GM12878 (cell line): ENCODE data around the gene DHCR24. TPM values are rescaled to one million over a fixed set of nuclear protein-coding genes. Genes with fewer than 3 reads are reported as not detected.
A peak's percentile ranks its signal among the peaks of the same experiment; 100 is the strongest.

Experiments
- ATAC-seq: fragments of 200-7000 bp; cut with Tn5 transposase; 3 replicates; pipeline ENCODE4 v1.9.1; 2020; ENCODE audit warnings: mild to moderate bottlenecking, moderate library complexity
- BruUV-seq: library from RNA; stranded (reverse); fragments of 400-500 nt; replicated peaks from 2 replicates; lab custom pipeline; 2021; lab: Mats Ljungman, UMichigan
- CTCF ChIA-PET: fragments of 300-600 bp; sonication (Branson Sonifier 250); formaldehyde crosslinking; extraction: SDS; loops from one replicate; lab custom pipeline; 2021; ENCODE audit warnings: inconsistent platforms; lab: Yijun Ruan, JAX
- POLR2A ChIA-PET: fragments of 350-600 bp; formaldehyde crosslinking; extraction: SDS; loops from one replicate; lab custom pipeline; 2021; ENCODE audit warnings: inconsistent platforms; lab: Charles Lee
- RAD21 ChIA-PET: fragments of 300-600 bp; sonication (Branson Sonifier 250); formaldehyde crosslinking; loops from one replicate; lab custom pipeline; 2023; ENCODE audit warnings: antibody characterized with exemption; ENCODE audit not compliant: unreplicated experiment; lab: Charles Lee
- SMC1A ChIA-PET: fragments of 300-600 bp; sonication (Branson Sonifier 250); formaldehyde crosslinking; loops from one replicate; lab custom pipeline; 2023; ENCODE audit not compliant: unreplicated experiment, uncharacterized antibody; lab: Charles Lee
- DNase-seq: peaks from one replicate; pipeline ENCODE4 v3.0.0-alpha.2; 2011; ENCODE audit warnings: low read depth, low spot score
- FAIRE-seq: peaks from 3 replicates; lab custom pipeline; 2011; peaks lifted over from hg19 to GRCh38; lab: Jason Lieb, UNC
- H2AFZ ChIP-seq: 2 replicates; pipeline ENCODE4 v1.6.0; 2011; ENCODE audit warnings: low read depth, low read length, control low read depth; ENCODE audit not compliant: control insufficient read depth
- H3K27ac ChIP-seq: 2 replicates; pipeline ENCODE4 v1.5.1; 2011; ENCODE audit warnings: control low read depth; ENCODE audit not compliant: control insufficient read depth, insufficient read depth
- H3K27me3 ChIP-seq, 2 experiments: replicated peaks in 1 of 2; 2 replicates each; pipeline versions ENCODE4 v1.6.0 to v1.6.1; 2011; ENCODE audit warnings: low read length in 1 of 2; ENCODE audit not compliant: control insufficient read depth in 2 of 2, insufficient read depth in 2 of 2
- H3K36me3 ChIP-seq, 2 experiments: 2 replicates each; pipeline ENCODE4 v1.5.1; 2011; ENCODE audit warnings: low read length in 1 of 2; ENCODE audit not compliant: control insufficient read depth in 2 of 2, insufficient read depth in 2 of 2
- H3K4me1 ChIP-seq: 2 replicates; pipeline ENCODE4 v1.6.1; 2011; ENCODE audit warnings: mild to moderate bottlenecking, low read length, moderate library complexity, mixed read lengths; ENCODE audit not compliant: control insufficient read depth, insufficient read depth
- H3K4me2 ChIP-seq: 2 replicates; pipeline ENCODE4 v1.6.0; 2011; ENCODE audit warnings: control low read depth; ENCODE audit not compliant: control insufficient read depth, insufficient read depth
- H3K4me3 ChIP-seq: fragments of 200-600 bp; sonication (generic); 2 replicates; pipeline ENCODE4 v1.5.1; 2016
- H3K79me2 ChIP-seq: 2 replicates; pipeline ENCODE4 v1.6.0; 2011; ENCODE audit warnings: low read length; ENCODE audit not compliant: control insufficient read depth, insufficient read depth
- H3K9ac ChIP-seq: 2 replicates; pipeline ENCODE4 v1.8.0; 2011; ENCODE audit warnings: low read length, control low read depth, mixed read lengths; ENCODE audit not compliant: control insufficient read depth, insufficient read depth
- H3K9me3 ChIP-seq: replicated peaks from 3 replicates; pipeline ENCODE4 v1.5.1; 2011; ENCODE audit warnings: mild to moderate bottlenecking, low read length; ENCODE audit not compliant: control insufficient read depth, insufficient read depth
- H4K20me1 ChIP-seq: 2 replicates; pipeline ENCODE4 v1.6.0; 2011; ENCODE audit not compliant: control insufficient read depth, insufficient read depth
- BRCA1 ChIP-seq: IDR thresholded peaks from 2 replicates; pipeline ENCODE4 v1.6.1; 2011; ENCODE audit warnings: low read depth, low read length, improper control_type of control experiment
- CBX3 ChIP-seq: fragments of 200-600 bp; sonication (generic); IDR thresholded peaks from 2 replicates; pipeline ENCODE4 v1.6.1; 2016; ENCODE audit warnings: low read depth, borderline replicate concordance
- CBX5 ChIP-seq: sonication (generic); IDR thresholded peaks from 2 replicates; pipeline ENCODE4 v1.6.1; 2016; ENCODE audit warnings: low read depth, moderate library complexity, mild to moderate bottlenecking, inconsistent platforms
- CHD4 ChIP-seq: fragments of 200-600 bp; sonication (generic); IDR thresholded peaks from 2 replicates; pipeline ENCODE4 v1.6.1; 2016; ENCODE audit warnings: mild to moderate bottlenecking
- CREM ChIP-seq: IDR thresholded peaks from 2 replicates; pipeline ENCODE4 v1.6.1; 2014; ENCODE audit warnings: antibody characterized with exemption, low read depth
- GATAD2B ChIP-seq: fragments of 450-650 bp; conservative IDR thresholded peaks from 2 replicates; pipeline ENCODE4 v1.6.1; 2017; ENCODE audit warnings: low read depth, mild to moderate bottlenecking, moderate library complexity
- IKZF1 ChIP-seq: fragments of 450-650 bp; conservative IDR thresholded peaks from 2 replicates; pipeline ENCODE4 v1.6.1; 2017; ENCODE audit warnings: antibody characterized with exemption, mild to moderate bottlenecking
- JUNB ChIP-seq: IDR thresholded peaks from 2 replicates; pipeline ENCODE4 v1.6.1; 2016; ENCODE audit warnings: antibody characterized with exemption, mild to moderate bottlenecking
- KLF5 ChIP-seq: fragments of 450-650 bp; IDR thresholded peaks from 2 replicates; pipeline ENCODE4 v1.6.1; 2014; ENCODE audit warnings: mild to moderate bottlenecking; ENCODE audit not compliant: partially characterized antibody
- NFXL1 ChIP-seq: fragments of 450-650 bp; IDR thresholded peaks from 2 replicates; pipeline ENCODE4 v1.6.1; 2017; ENCODE audit warnings: antibody characterized with exemption, mild to moderate bottlenecking, borderline replicate concordance
- RAD21 ChIP-seq: IDR thresholded peaks from 2 replicates; pipeline ENCODE4 v1.6.1; 2011; ENCODE audit warnings: mild to moderate bottlenecking, low read depth, low read length, moderate library complexity; ENCODE audit not compliant: insufficient read depth
- RELA ChIP-seq: fragments of 450-650 bp; IDR thresholded peaks from 2 replicates; pipeline ENCODE4 v1.8.0; 2014; ENCODE audit warnings: borderline replicate concordance; ENCODE audit not compliant: partially characterized antibody
- SMAD5 ChIP-seq: IDR thresholded peaks from 2 replicates; pipeline ENCODE4 v1.6.1; 2016; ENCODE audit warnings: antibody characterized with exemption, low read depth
- SREBF2 ChIP-seq: IDR thresholded peaks from 2 replicates; pipeline ENCODE4 v1.6.1; 2012; ENCODE audit warnings: mild to moderate bottlenecking, low read length
- TAF1 ChIP-seq: IDR thresholded peaks from 2 replicates; pipeline ENCODE4 v1.6.1; 2011; ENCODE audit warnings: mild to moderate bottlenecking, low read depth, low read length, borderline replicate concordance
- ZBTB4 ChIP-seq: fragments of 450-650 bp; formaldehyde crosslinking; IDR thresholded peaks from 2 replicates; pipeline ENCODE4 v1.4.0; 2022; ENCODE audit warnings: mild to moderate bottlenecking, moderate library complexity
- WGBS: methylation state at CpG from one replicate; pipeline ENCODE4 v1.1.6; 2016; ENCODE audit warnings: low lambda C conversion rate; ENCODE audit not compliant: insufficient replicate concordance, insufficient coverage; ENCODE audit errors: missing lambda C conversion rate; 5-methylcytosine and 5-hydroxymethylcytosine counted together
- in situ Hi-C: fragments of 300-500 bp; cut with MboI; formaldehyde crosslinking; loops from 9 replicates; pipeline ENCODE4 v1.14.3; 2018; ENCODE audit warnings: mixed read lengths
- intact Hi-C: fragments of 100-400 bp; cut with micrococcal nuclease; formaldehyde crosslinking; loops from one replicate; pipeline ENCODE4 v1.14.2; 2022; ENCODE audit not compliant: unreplicated experiment
- polyA plus RNA-seq, 11 experiments: library from polyadenylated mRNA; depleted of rRNA in 4 of 11; unstranded in 6 of 11; stranded (reverse) in 5 of 11; fragments of >200 nt; fragmentation: Nextera tagmentation in 4 of 11; fragmentation: Illumina TruSeq in 1 of 11; extraction: Ambion mirVana in 4 of 11; extraction: Trizol in 1 of 11; gene quantifications; 1 replicate in 1 of 11; 2 replicates in 10 of 11; pipeline versions ENCODE4 v1.2.1 to v1.2.3, GENCODE V29; 2011 to 2016; ENCODE audit warnings: inconsistent platforms in 2 of 11, missing spikeins in 2 of 11, low read depth in 1 of 11
- total RNA-seq, 4 experiments: library from RNA; depleted of rRNA in 3 of 4; stranded (reverse); fragments of >200 nt in 3 of 4; fragmentation: Illumina TruSeq in 1 of 4; extraction: Trizol in 1 of 4; gene quantifications; 2 replicates each; pipeline versions ENCODE4 v1.2.1 to v1.2.3, GENCODE V29; 2013 to 2021
- TF ChIP-seq, protein P1 (sequence below): fragments of 450-650 bp; IDR thresholded peaks from 2 replicates; pipeline ENCODE4 v1.6.1; 2016; ENCODE audit warnings: mild to moderate bottlenecking, moderate library complexity, borderline replicate concordance

The DHCR24 gene
- total and polyA plus RNA-seq, 10 of the 15 experiments (the other 5 are each of a cell fraction or from before 2014, with no cell fraction given): 23.3 to 169 (median 120) TPM

DNA sequence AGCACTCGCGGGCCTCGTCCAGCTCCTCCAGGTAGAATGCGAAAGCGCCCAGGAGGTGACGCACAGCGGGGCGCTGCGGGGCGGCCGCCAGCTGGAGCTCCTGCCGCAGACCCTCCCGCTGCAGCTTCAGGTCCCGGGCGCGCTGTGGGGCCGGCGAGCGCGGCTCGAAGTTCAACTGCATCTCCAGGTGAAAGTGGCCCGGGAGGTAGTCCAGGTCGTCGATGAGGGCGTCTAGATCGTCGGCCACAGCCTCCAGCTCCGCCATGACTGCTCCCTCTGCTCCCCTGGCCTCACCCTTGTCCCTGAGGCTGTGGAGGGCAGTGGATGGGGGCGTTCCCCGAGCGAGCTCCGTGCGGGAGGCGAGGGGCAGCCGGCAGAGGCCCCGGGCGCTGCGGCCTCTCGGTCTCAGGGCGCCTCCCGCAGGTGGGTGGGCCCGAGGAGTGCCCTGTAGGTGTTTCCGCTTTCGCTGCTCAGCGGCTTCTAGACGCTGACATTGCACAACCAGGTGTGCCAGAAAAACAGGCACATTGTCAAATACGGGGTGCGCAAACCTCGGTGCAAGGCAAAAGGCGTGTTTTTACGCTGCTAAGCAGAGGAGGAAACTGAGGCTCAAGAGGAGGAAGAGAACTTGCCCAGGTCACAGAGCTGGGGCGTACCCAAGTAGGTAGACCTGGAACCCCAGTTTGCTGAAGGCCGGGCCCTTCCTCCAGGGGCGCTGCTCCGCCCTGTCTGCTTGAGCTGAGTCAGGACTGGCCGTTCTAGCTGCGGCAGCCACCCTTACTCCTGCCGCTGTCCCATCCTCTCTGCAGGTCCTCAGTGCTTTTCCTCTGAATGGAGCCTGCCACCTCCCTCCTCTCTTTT is 85.9 kb downstream of the DHCR24 start, which contains the start of gene TTC22:
Gene TTC22 (minus strand): TSS at position 425 of the 861 bp plus-strand sequence. CDS start 160 bp downstream, at position 265.
- H3K9ac ChIP-seq: peak within 1 kb of the TSS; percentile 51
- in situ Hi-C loops: no loop called here
- CTCF ChIA-PET: interaction anchor here (0.6 to 6.5 kb wide), 32 partner anchors 8 to 940 kb away, joined by 3 to 60 read pairs (median 4); partner anchors contain the start of genes PARS2 and TTC4
- FAIRE-seq (no peak), DNase-seq (peak; percentile 35), ATAC-seq (peak; percentile 87)
- H3K79me2 ChIP-seq: no peaks in the 10 kb centered on the region
- H3K4me3 ChIP-seq: peak within 1 kb of the TSS; percentile 72
- H3K4me1 ChIP-seq: peaks cover 37% of the 10 kb centered on the region
- WGBS: 2% methylated on average over 58 of the region's 58 CpGs
- intact Hi-C loops: loop anchor here (2.0 to 5.0 kb wide), 2 partner anchors 36 to 749 kb away; partner anchors contain the start of genes PARS2, TCEANC2 and TMEM59
- POLR2A ChIA-PET: interaction anchor here (0.8 to 1.2 kb wide), 2 partner anchors 36 to 86 kb away, joined by 3 read pairs; partner anchors contain the start of gene TTC4
- no TSS peak for BruUV-seq
- no peaks in the 10 kb centered on the region for H4K20me1 ChIP-seq
- H3K27ac ChIP-seq: no peak within 1 kb of the TSS; the same call in 1 of the 2 replicates
- H2AFZ ChIP-seq: peak within 1 kb of the TSS; percentile 99
- SMC1A ChIA-PET: interaction anchor here (0.7 to 2.4 kb wide), 10 partner anchors 9 to 312 kb away, joined by 3 to 14 read pairs (median 4); no protein-coding TSS in a partner anchor
- no peaks in the 10 kb centered on the region for H3K27me3 ChIP-seq
- peak within 1 kb of the TSS; percentile 78 for H3K4me2 ChIP-seq
- no peaks in the 10 kb centered on the region for H3K36me3 ChIP-seq
- no peaks in the 10 kb centered on the region for H3K9me3 ChIP-seq
- RAD21 ChIA-PET: interaction anchor here (0.8 to 2.1 kb wide), 10 partner anchors 9 to 144 kb away, joined by 3 to 12 read pairs (median 5); partner anchors contain the start of gene TTC4
- TF ChIP-seq CREM: peak; percentile 43
- TF ChIP-seq, protein P1, sequence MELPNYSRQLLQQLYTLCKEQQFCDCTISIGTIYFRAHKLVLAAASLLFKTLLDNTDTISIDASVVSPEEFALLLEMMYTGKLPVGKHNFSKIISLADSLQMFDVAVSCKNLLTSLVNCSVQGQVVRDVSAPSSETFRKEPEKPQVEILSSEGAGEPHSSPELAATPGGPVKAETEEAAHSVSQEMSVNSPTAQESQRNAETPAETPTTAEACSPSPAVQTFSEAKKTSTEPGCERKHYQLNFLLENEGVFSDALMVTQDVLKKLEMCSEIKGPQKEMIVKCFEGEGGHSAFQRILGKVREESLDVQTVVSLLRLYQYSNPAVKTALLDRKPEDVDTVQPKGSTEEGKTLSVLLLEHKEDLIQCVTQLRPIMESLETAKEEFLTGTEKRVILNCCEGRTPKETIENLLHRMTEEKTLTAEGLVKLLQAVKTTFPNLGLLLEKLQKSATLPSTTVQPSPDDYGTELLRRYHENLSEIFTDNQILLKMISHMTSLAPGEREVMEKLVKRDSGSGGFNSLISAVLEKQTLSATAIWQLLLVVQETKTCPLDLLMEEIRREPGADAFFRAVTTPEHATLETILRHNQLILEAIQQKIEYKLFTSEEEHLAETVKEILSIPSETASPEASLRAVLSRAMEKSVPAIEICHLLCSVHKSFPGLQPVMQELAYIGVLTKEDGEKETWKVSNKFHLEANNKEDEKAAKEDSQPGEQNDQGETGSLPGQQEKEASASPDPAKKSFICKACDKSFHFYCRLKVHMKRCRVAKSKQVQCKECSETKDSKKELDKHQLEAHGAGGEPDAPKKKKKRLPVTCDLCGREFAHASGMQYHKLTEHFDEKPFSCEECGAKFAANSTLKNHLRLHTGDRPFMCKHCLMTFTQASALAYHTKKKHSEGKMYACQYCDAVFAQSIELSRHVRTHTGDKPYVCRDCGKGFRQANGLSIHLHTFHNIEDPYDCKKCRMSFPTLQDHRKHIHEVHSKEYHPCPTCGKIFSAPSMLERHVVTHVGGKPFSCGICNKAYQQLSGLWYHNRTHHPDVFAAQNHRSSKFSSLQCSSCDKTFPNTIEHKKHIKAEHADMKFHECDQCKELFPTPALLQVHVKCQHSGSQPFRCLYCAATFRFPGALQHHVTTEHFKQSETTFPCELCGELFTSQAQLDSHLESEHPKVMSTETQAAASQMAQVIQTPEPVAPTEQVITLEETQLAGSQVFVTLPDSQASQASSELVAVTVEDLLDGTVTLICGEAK: no peak
- TF ChIP-seq RELA: peak; percentile 11
- no peak for TF ChIP-seq CBX5
- TF ChIP-seq RAD21: peak; percentile 55
- no peak for TF ChIP-seq NFXL1
- TF ChIP-seq CBX3: no peak
- no peak for TF ChIP-seq GATAD2B
- TF ChIP-seq CHD4: no peak
- TF ChIP-seq KLF5: no peak
- no peak for TF ChIP-seq ZBTB4 (CRISPR knock-in tag)
- no peak for TF ChIP-seq JUNB
- TF ChIP-seq SMAD5: no peak
- TF ChIP-seq BRCA1: no peak
- TF ChIP-seq SREBF2: no peak
- 0 out of 2 replicates have a peak, but pooled peaks have one; percentile 17 for TF ChIP-seq TAF1
- TF ChIP-seq IKZF1: peak; percentile 64
